Ovary (tissue), 9 donors: Measurements from ENCODE around the gene TMEM37. TPM values are rescaled to one million over a fixed set of nuclear protein-coding genes. Genes with fewer than 3 reads are reported as not detected.

Source experiments
- DNase-seq, 5 donors: peaks; one replicate each; pipeline ENCODE4 v3.0.0-alpha.2; 2019 to 2020
- H3K27ac ChIP-seq, 2 donors: fragments of 200-600 bp; one replicate each; pipeline versions ENCODE4 v1.5.1 to v1.8.0; 2019 to 2022
- H3K27me3 ChIP-seq: fragments of 200-600 bp; one replicate; pipeline ENCODE4 v1.8.0; 2022
- H3K36me3 ChIP-seq: fragments of 200-600 bp; sonication (generic); one replicate; pipeline ENCODE4 v1.5.1; 2019
- H3K4me1 ChIP-seq: one replicate; pipeline ENCODE4 v1.8.1; 2013; ENCODE audit warnings: mild to moderate bottlenecking, moderate library complexity; ENCODE audit not compliant: insufficient read depth
- H3K4me3 ChIP-seq: fragments of 200-600 bp; sonication (generic); one replicate; pipeline ENCODE4 v1.5.1; 2017
- H3K9me3 ChIP-seq, 2 donors: fragments of 200-600 bp in 1 of 2; sonication (generic) in 1 of 2; one replicate each; pipeline versions ENCODE4 v1.5.1 to v1.8.1; 2013 to 2019; ENCODE audit warnings: mild to moderate bottlenecking in 1 of 2, moderate library complexity in 1 of 2
- EP300 ChIP-seq: sonication (generic); formaldehyde crosslinking; IDR thresholded peaks from one replicate; pipeline ENCODE4 v1.6.1; 2017; ENCODE audit warnings: antibody characterized with exemption
- POLR2A ChIP-seq: fragments of 450-650 bp; IDR thresholded peaks from one replicate; pipeline ENCODE4 v1.6.1; 2017; ENCODE audit warnings: antibody characterized with exemption, mild to moderate bottlenecking, moderate library complexity
- WGBS, 3 donors: extraction: QIAGEN DNeasy Blood & Tissue Kit in 1 of 3; methylation state at CpG; one replicate each; pipeline versions ENCODE4 v1.1.5 to v1.1.7; 2013 to 2017; 5-methylcytosine and 5-hydroxymethylcytosine counted together
- intact Hi-C, 4 donors: fragments of 100-400 bp; cut with DNase I; formaldehyde crosslinking; loops; one replicate each; pipeline versions ENCODE4 v1.11.0 to v1.15.1; 2022 to 2023
- polyA plus RNA-seq, 2 donors: library from polyadenylated mRNA; stranded (reverse); fragments of 200-250 nt in 1 of 2; fragments of 350-450 nt in 1 of 2; fragmentation: Illumina TruSeq in 1 of 2; extraction: RNeasy Lipid Tissue Mini Kit (QIAGEN cat#74804) in 1 of 2; gene quantifications; one replicate each; pipeline ENCODE4 v1.2.3, GENCODE V29; 2013 to 2014
- total RNA-seq, 7 donors: library from RNA; depleted of rRNA in 2 of 7; stranded (reverse); fragments of >200 nt in 2 of 7; fragmentation: NEBNext Ultra II Directional in 3 of 7; extraction: Animal tissue kit (Norgen Biotek cat#: 25700) in 3 of 7; gene quantifications; one replicate each; pipeline versions ENCODE4 v1.1.0 to v1.2.4, GENCODE V29; 2016 to 2023
- TF ChIP-seq, protein P1 (sequence below), 3 donors: fragments of 450-650 bp in 2 of 3; fragments of 200-600 bp in 1 of 3; IDR thresholded peaks; one replicate each; pipeline versions ENCODE4 v1.5.1 to v1.8.0; 2016 to 2022; ENCODE audit warnings: antibody characterized with exemption in 3 of 3, mild to moderate bottlenecking in 1 of 3
- donor health status: DM: no; HTN: no; CAD: no; lungs with moderate emphysema.
- donor health status: DM: no; HTN: no; CAD: no.
- donor health status: Bipolar disorder and iron deficiency.
- donor health status: DM: yes; HTN: yes; CAD: no.
- donor health status: DM: no; HTN: no; CAD: no.
- donor health status: DM: yes; HTN: yes; CAD: no.

The TMEM37 gene
- total and polyA plus RNA-seq, 9 donors = 9.5 to 32.5 (median 18.1) TPM

DNA sequence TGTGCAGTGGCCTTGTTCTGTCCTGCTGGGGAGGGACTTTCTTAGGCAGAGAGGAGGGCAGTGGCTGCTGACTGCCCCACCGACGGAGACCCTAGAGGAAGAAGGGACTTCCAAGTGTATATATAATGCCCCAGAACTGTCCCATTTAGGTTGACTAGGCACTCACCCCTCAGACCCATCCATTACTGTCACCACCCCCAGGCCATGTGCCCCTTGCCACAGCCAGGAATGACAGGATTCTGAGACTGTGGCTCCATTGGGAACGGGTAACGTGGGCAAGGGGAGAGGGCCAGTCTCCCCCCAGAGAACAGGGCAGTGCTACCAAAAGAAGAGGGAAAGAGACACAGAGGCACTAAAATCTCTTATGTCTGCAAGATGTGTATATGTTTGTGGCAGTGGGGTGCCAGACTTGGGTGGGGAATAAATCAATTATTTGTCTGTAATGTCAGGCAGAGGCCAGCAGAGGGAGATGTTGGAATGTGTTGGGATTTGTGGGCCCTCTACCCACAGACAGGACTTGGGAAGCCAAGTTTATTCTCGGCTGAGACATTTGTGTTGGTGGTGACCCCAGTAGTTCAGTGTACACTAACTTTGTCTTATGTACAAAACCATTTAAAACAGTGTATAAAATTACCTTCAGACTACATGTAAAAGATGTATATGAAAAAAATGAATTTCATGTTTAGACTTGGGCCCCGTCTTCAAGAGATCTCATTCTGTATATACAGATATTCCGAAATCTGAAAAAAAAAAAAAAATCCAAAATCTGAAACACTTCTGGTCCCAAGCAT is 24.0 kb upstream of the TMEM37 start:
- Histone ChIP-seq H3K36me3 (no peaks in the 10 kb centered on the region), H3K9me3 (no peaks in the 10 kb centered on the region), H3K27me3 (no peaks in the 10 kb centered on the region), H3K27ac (no peak overlapping the region), H3K4me3 (no peak overlapping the region), H3K4me1 (peaks cover 3% of the 10 kb centered on the region)
- TF ChIP-seq, protein P1, sequence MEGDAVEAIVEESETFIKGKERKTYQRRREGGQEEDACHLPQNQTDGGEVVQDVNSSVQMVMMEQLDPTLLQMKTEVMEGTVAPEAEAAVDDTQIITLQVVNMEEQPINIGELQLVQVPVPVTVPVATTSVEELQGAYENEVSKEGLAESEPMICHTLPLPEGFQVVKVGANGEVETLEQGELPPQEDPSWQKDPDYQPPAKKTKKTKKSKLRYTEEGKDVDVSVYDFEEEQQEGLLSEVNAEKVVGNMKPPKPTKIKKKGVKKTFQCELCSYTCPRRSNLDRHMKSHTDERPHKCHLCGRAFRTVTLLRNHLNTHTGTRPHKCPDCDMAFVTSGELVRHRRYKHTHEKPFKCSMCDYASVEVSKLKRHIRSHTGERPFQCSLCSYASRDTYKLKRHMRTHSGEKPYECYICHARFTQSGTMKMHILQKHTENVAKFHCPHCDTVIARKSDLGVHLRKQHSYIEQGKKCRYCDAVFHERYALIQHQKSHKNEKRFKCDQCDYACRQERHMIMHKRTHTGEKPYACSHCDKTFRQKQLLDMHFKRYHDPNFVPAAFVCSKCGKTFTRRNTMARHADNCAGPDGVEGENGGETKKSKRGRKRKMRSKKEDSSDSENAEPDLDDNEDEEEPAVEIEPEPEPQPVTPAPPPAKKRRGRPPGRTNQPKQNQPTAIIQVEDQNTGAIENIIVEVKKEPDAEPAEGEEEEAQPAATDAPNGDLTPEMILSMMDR (IDR thresholded peaks at IDR 0.05) = peak; percentile 75 to 86 (median 85)
- TF ChIP-seq EP300 = no peak
- WGBS, 3 donors = 67 to 74% (median 72%) methylated on average over 7 of the region's 7 CpGs
- DNase-seq = peak in 4 of 5 donors; percentile 44 to 64 (median 50)
- intact Hi-C loops = loop anchor here (1.0 to 10.0 kb wide), 6 partner anchors 67 to 257 kb away; no protein-coding TSS in a partner anchor

DNA sequence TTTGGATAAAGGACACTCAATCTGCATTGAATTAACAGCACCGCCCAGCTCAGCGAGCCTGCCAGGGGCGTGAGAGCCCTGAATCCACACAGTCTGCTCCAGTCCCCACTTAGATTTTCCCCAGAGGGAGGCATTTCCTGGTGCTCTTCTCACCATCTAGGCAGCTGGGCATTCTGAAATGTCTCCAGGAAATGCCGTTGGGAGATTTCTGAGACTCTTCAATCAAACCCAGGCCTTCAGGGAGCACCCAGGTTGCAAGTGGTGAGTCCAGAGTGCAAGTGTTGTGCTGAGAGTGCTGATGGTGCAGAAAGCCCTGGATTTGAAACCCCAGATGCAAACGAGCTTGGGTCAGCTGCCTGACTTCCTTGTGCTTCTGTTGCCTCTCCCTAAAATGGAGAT is 23.4 kb upstream of the TMEM37 start:
- Histone ChIP-seq H3K36me3 (no peaks in the 10 kb centered on the region), H3K4me1 (peaks cover 3% of the 10 kb centered on the region), H3K9me3 (no peaks in the 10 kb centered on the region), H3K27ac (no peak overlapping the region), H3K4me3 (no peak overlapping the region), H3K27me3 (no peaks in the 10 kb centered on the region)
- no peak for DNase-seq
- TF ChIP-seq, protein P1 (IDR thresholded peaks at IDR 0.05) = no peak
- no peak for TF ChIP-seq EP300
- no peak for TF ChIP-seq POLR2A
- WGBS, 3 donors = 63 to 66% (median 64%) methylated on average over 5 of the region's 5 CpGs
- intact Hi-C loops = loop anchor here in 2 of 4 donors (5.0 to 10.0 kb wide), 3 partner anchors 69 to 257 kb away; no protein-coding TSS in a partner anchor

DNA sequence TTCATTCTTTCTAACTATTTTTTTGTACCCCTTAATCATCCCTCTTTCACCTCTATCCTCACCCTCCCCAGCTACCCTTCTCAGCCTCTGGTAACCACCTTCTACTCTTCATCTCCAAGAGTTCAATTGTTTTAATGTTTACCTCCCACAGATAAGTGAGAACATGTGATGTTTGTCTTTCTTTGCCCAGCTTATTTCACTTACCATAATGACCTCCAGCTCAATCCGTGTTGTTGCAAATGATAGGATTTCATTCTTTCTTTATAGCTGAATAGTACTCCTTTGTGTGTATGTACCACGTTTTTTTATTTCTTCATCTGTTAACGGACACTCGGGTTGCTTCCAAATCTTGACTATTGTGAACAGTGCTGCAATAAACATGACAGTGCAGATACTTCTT is 22.1 kb upstream of the TMEM37 start:
- no peaks in the 10 kb centered on the region for H3K9me3 ChIP-seq
- DNase-seq = no peak
- intact Hi-C loops = loop anchor here in 2 of 4 donors (5.0 to 10.0 kb wide), 3 partner anchors 68 to 255 kb away; no protein-coding TSS in a partner anchor

DNA sequence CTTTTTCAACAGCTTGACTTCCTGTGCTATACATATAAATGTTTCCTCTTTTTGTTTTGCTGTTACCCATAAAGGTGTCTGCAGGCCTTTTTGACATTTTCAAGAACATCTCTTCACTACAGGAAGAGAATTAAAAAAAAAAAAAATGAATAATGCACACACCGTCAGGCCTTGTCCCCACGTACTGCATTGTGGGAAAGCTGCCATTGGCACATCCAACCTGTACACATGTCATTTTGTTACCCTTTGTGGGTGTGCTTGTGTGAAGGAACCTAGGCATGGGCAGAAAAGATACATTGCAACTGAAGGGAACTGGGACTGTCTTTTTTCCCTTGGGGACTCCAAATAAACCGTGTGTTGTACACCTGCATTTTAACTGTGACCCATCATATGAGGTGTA is 16.8 kb upstream of the TMEM37 start:
- intact Hi-C loops = no loop called here
- no peak overlapping the region for H3K4me3 ChIP-seq

More for the DNA sequence above, 22.1 kb upstream of the TMEM37 start:
- 79 to 81% (median 80%) methylated on average over 4 of the region's 4 CpGs for WGBS, 3 donors
- no peaks in the 10 kb centered on the region for H3K36me3 ChIP-seq
- H3K4me3 ChIP-seq = no peak overlapping the region
- no peak overlapping the region for H3K27ac ChIP-seq
- peaks cover 3% of the 10 kb centered on the region for H3K4me1 ChIP-seq
- H3K27me3 ChIP-seq = no peaks in the 10 kb centered on the region
- TF ChIP-seq EP300 (no peak), POLR2A (no peak)
- TF ChIP-seq, protein P1 (IDR thresholded peaks at IDR 0.05) = no peak

More for the DNA sequence above, 16.8 kb upstream of the TMEM37 start:
- Histone ChIP-seq H3K27me3 (no peaks in the 10 kb centered on the region), H3K9me3 (no peaks in the 10 kb centered on the region), H3K4me1 (no peaks in the 10 kb centered on the region), H3K27ac (no peak overlapping the region), H3K36me3 (no peaks in the 10 kb centered on the region)
- 85 to 92% (median 91%) methylated on average over 3 of the region's 3 CpGs for WGBS, 3 donors
- no peak for TF ChIP-seq EP300
- TF ChIP-seq, protein P1 (IDR thresholded peaks at IDR 0.05) = no peak
- TF ChIP-seq POLR2A = no peak
- DNase-seq = no peak
